Caco-2 (cell line): ENCODE data around the gene TTLL8. TPM values are rescaled to one million over a fixed set of nuclear protein-coding genes. Genes with fewer than 3 reads are reported as not detected.

Experiments
- BruUV-seq: library from RNA; stranded (reverse); fragments of 400-500 nt; replicated peaks from 2 replicates; lab custom pipeline; 2021; lab: Mats Ljungman, UMichigan
- CTCF ChIA-PET: fragments of 300-600 bp; sonication (Branson Sonifier 250); formaldehyde crosslinking; loops from one replicate; lab custom pipeline; 2022; ENCODE audit warnings: antibody characterized with exemption; lab: Charles Lee
- POLR2A ChIA-PET: fragments of 300-600 bp; sonication (Branson Sonifier 250); formaldehyde crosslinking; loops from one replicate; lab custom pipeline; 2022; ENCODE audit warnings: antibody characterized with exemption; lab: Charles Lee
- DNase-seq, 2 experiments: peaks; one replicate each; pipeline versions ENCODE4 v3.0.0 to v3.0.0-alpha.2; 2020 to 2022
- H3K27me3 ChIP-seq: replicated peaks from 2 replicates; pipeline ENCODE4 v1.6.0; 2011; ENCODE audit warnings: low read length; ENCODE audit not compliant: control insufficient read depth, insufficient read depth
- H3K36me3 ChIP-seq: 2 replicates; pipeline ENCODE4 v1.5.1; 2011; ENCODE audit warnings: low read length; ENCODE audit not compliant: control insufficient read depth, insufficient read depth
- H3K4me1 ChIP-seq: fragments of 250-450 bp; sonication (Bioruptor Pico); 2 replicates; pipeline ENCODE4 v1.5.1; 2020; ENCODE audit warnings: mild to moderate bottlenecking
- H3K4me3 ChIP-seq: 2 replicates; pipeline ENCODE4 v1.5.1; 2011; ENCODE audit warnings: low read depth, mild to moderate bottlenecking, control low read depth, low read length
- H3K9me3 ChIP-seq: fragments of 250-450 bp; sonication (Bioruptor Pico); 2 replicates; pipeline ENCODE4 v1.5.1; 2020; ENCODE audit warnings: mild to moderate bottlenecking, moderate library complexity
- H3K27ac Mint-ChIP-seq: one replicate; pipeline ENCODE4 v1.8.0; 2022; ENCODE audit warnings: mixed read lengths; ENCODE audit not compliant: unreplicated experiment
- H3K27me3 Mint-ChIP-seq: one replicate; pipeline ENCODE4 v1.8.0; 2022; ENCODE audit warnings: mixed read lengths; ENCODE audit not compliant: insufficient read depth, unreplicated experiment
- H3K36me3 Mint-ChIP-seq: one replicate; pipeline ENCODE4 v1.8.0; 2022; ENCODE audit warnings: mild to moderate bottlenecking, mixed read lengths; ENCODE audit not compliant: insufficient read depth, unreplicated experiment
- H3K4me1 Mint-ChIP-seq: one replicate; pipeline ENCODE4 v1.8.0; 2022; ENCODE audit warnings: low read depth, mixed read lengths; ENCODE audit not compliant: unreplicated experiment
- H3K4me3 Mint-ChIP-seq: one replicate; pipeline ENCODE4 v1.8.0; 2022; ENCODE audit warnings: mild to moderate bottlenecking, moderate library complexity, mixed read lengths; ENCODE audit not compliant: unreplicated experiment
- H3K9me3 Mint-ChIP-seq: one replicate; pipeline ENCODE4 v1.8.0; 2022; ENCODE audit warnings: mixed read lengths; ENCODE audit not compliant: unreplicated experiment
- intact Hi-C: fragments of 100-400 bp; cut with micrococcal nuclease; formaldehyde crosslinking; loops from one replicate; pipeline ENCODE4 v1.10.0; 2022; ENCODE audit not compliant: unreplicated experiment
- total RNA-seq: library from RNA; stranded (reverse); gene quantifications from 2 replicates; pipeline ENCODE4 v1.2.3, GENCODE V29; 2022
- TF ChIP-seq, protein P1 (sequence below), 2 experiments: fragments of 200-600 bp in 1 of 2; IDR thresholded peaks; 1 replicate in 1 of 2; 2 replicates in 1 of 2; pipeline versions ENCODE4 v1.5.1 to v1.8.0; 2011 to 2022; ENCODE audit warnings: antibody characterized with exemption in 1 of 2, control low read depth in 1 of 2, inconsistent platforms in 1 of 2, low read depth in 1 of 2, low read length in 1 of 2, mild to moderate bottlenecking in 1 of 2, moderate library complexity in 1 of 2; ENCODE audit not compliant: insufficient read depth in 1 of 2, severe bottlenecking in 1 of 2, unreplicated experiment in 1 of 2

The TTLL8 gene
- total RNA-seq, 1 experiment from 2014 or later: not detected

- DNase-seq: no peak
- no peaks in the 10 kb centered on the region for H3K4me1 ChIP-seq
- no peaks in the 10 kb centered on the region for H3K36me3 ChIP-seq
- no peak overlapping the region for H3K4me3 ChIP-seq
- no TSS peak for BruUV-seq
- TF ChIP-seq, protein P1, sequence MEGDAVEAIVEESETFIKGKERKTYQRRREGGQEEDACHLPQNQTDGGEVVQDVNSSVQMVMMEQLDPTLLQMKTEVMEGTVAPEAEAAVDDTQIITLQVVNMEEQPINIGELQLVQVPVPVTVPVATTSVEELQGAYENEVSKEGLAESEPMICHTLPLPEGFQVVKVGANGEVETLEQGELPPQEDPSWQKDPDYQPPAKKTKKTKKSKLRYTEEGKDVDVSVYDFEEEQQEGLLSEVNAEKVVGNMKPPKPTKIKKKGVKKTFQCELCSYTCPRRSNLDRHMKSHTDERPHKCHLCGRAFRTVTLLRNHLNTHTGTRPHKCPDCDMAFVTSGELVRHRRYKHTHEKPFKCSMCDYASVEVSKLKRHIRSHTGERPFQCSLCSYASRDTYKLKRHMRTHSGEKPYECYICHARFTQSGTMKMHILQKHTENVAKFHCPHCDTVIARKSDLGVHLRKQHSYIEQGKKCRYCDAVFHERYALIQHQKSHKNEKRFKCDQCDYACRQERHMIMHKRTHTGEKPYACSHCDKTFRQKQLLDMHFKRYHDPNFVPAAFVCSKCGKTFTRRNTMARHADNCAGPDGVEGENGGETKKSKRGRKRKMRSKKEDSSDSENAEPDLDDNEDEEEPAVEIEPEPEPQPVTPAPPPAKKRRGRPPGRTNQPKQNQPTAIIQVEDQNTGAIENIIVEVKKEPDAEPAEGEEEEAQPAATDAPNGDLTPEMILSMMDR (IDR thresholded peaks at IDR 0.05; ENCODE audit: insufficient read depth in 1 of 2, low read depth in 1 of 2, low read length in 1 of 2, severe bottlenecking in 1 of 2, unreplicated experiment in 1 of 2): no peak
- Mint-ChIP-seq H3K4me1 (no peaks in the 10 kb centered on the region), H3K36me3 (no peaks in the 10 kb centered on the region), H3K9me3 (peaks cover 20% of the 10 kb centered on the region), H3K27ac (no peak overlapping the region), H3K27me3 (no peaks in the 10 kb centered on the region), H3K4me3 (no peak overlapping the region)
- ChIA-PET CTCF (interaction anchor here (2.3 kb wide), 1 partner anchor 64 kb away, joined by 9 read pairs; no protein-coding TSS in a partner anchor), POLR2A (no interaction called here)
- intact Hi-C loops: no loop called here
- no peaks in the 10 kb centered on the region for H3K27me3 ChIP-seq
- H3K9me3 ChIP-seq: no peaks in the 10 kb centered on the region
These were observed 63.6 kb downstream of the TTLL8 start for GRCh38 chr22:49994361-49995040.

- DNase-seq: no peak
- Mint-ChIP-seq H3K36me3 (no peaks in the 10 kb centered on the region), H3K9me3 (peaks cover 20% of the 10 kb centered on the region), H3K4me3 (no peak overlapping the region), H3K27ac (no peak overlapping the region), H3K27me3 (no peaks in the 10 kb centered on the region), H3K4me1 (no peaks in the 10 kb centered on the region)
- Histone ChIP-seq H3K4me1 (no peaks in the 10 kb centered on the region), H3K9me3 (no peaks in the 10 kb centered on the region), H3K27me3 (no peaks in the 10 kb centered on the region), H3K36me3 (no peaks in the 10 kb centered on the region), H3K4me3 (no peak overlapping the region)
- intact Hi-C loops: no loop called here
- BruUV-seq: no TSS peak
- ChIA-PET POLR2A (no interaction called here), CTCF (interaction anchor here (1.5 to 2.3 kb wide), 2 partner anchors 38 to 63 kb away, joined by 3 to 9 read pairs; no protein-coding TSS in a partner anchor)
- TF ChIP-seq, protein P1 (IDR thresholded peaks at IDR 0.05; ENCODE audit: insufficient read depth in 1 of 2, low read depth in 1 of 2, low read length in 1 of 2, severe bottlenecking in 1 of 2, unreplicated experiment in 1 of 2): no peak
These were observed 64.3 kb downstream of the TTLL8 start for GRCh38 chr22:49993649-49994360.

DNA sequence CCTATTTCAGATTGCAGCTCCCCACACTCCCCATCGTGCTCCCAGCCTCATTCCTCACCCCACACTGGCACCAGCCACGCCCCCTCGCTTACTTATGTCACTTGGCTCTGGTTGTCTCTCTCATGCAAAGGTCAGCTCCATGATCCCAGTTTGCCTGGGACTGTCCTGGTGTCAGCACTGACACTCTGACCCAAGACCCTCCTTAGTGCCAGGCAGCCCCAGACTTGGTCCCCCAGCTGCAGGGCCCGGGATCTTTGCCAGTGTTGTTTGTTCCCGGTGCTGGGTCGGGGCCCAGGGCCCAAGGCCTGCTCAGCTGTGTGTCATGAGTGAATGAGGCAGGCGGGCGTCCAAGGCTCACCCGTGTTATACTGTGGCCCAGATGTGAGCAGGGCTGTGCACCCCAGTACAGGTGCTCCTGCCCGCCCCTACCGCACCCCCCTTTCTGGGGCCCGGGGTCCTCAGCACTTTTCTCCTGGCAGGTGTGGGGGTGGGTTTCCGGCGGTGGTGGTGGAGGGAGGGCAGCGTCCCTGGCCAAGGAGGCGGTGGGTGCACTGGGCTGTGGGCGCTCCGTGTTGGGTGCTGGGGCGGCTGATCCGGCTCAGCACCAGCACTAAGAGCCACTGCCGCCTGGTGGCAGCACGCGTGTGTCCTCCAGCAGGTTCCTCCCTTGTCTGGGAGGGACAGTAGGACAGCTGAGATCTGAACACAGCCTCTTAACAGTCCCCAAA lies 65.0 kb downstream of the TTLL8 start:
- TF ChIP-seq, protein P1 (IDR thresholded peaks at IDR 0.05; ENCODE audit: insufficient read depth in 1 of 2, low read depth in 1 of 2, low read length in 1 of 2, severe bottlenecking in 1 of 2, unreplicated experiment in 1 of 2): peak; percentile 52 to 81
- no peaks in the 10 kb centered on the region for H3K27me3 ChIP-seq
- ChIA-PET CTCF (interaction anchor here (1.5 kb wide), 1 partner anchor 39 kb away, joined by 3 read pairs; no protein-coding TSS in a partner anchor), POLR2A (no interaction called here)
- Mint-ChIP-seq H3K4me1 (no peaks in the 10 kb centered on the region), H3K9me3 (peaks cover 20% of the 10 kb centered on the region), H3K27ac (no peak overlapping the region), H3K4me3 (no peak overlapping the region), H3K36me3 (no peaks in the 10 kb centered on the region), H3K27me3 (no peaks in the 10 kb centered on the region)
- DNase-seq: peak; percentile 44 to 57
- H3K4me3 ChIP-seq: no peak overlapping the region
- H3K36me3 ChIP-seq: no peaks in the 10 kb centered on the region
- H3K4me1 ChIP-seq: no peaks in the 10 kb centered on the region
- no peaks in the 10 kb centered on the region for H3K9me3 ChIP-seq
- no TSS peak for BruUV-seq
- intact Hi-C loops: no loop called here
